IPS DF 4.7 (cell line): ENCODE results near the gene SERPINA4.

Experiments
- DNase-seq: peaks from one replicate; pipeline ENCODE4 v3.0.0-alpha.2; 2013; ENCODE audit warnings: low spot score; ENCODE audit errors: extremely low read depth

Gene SERPINA4

DNA sequence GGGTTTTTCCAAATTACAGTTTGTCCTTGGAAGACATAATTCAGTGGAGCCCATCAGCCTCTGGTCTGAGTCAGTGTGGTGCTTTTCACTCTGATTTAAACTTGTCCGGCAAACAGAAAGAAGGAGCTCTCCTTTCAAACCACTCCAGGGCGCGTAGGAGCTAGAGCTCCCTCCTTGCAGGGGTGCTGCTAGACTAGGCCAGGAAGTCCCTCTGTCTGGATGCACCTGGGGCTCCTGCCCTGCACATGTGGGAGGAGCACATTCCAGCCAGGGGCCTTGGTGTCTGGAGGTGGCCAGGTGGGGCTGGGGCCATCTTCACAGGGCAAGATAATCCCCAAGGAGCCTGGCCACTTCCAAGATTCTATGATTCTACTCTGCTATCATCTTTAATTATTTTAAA is 54.0 kb downstream of the SERPINA4 start:
- DNase-seq: no peak

DNA sequence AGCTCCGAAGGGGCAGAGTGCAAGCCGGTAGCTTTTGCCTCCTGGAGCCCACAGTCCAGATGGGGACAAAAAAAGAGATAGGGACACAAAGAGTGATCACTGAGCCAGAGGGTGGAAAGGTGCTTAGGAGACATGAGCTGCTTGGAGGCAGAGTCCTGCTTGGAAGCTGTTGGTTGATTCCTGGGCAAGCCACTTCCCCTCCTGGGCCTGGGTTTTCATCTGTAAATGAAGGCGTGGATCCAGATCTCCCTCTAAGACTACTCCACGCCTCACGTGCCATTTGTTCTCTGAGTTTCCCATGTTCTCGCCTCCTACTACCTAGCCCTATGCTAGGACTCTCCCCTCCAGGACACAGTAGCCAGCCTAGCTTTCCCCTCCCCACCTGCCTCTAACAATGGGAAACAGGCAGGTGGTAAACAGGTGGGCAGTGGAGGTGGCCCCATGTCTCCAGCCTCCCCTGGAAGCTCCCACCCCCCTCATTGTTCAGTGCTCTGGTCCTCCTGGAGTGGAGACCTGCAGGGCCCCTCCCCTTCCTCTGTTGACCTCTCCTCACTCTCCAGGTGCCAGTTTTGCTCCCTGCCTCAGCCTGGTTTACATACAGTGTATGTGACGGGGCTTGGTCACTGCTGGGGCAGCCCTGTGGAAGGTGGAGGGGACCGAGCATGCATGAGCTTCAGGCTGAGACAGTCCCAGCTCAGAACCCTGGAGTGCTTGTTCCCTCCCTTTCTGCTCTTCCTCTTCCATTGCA is 54.8 kb downstream of the SERPINA4 start:
- no peak for DNase-seq

DNA sequence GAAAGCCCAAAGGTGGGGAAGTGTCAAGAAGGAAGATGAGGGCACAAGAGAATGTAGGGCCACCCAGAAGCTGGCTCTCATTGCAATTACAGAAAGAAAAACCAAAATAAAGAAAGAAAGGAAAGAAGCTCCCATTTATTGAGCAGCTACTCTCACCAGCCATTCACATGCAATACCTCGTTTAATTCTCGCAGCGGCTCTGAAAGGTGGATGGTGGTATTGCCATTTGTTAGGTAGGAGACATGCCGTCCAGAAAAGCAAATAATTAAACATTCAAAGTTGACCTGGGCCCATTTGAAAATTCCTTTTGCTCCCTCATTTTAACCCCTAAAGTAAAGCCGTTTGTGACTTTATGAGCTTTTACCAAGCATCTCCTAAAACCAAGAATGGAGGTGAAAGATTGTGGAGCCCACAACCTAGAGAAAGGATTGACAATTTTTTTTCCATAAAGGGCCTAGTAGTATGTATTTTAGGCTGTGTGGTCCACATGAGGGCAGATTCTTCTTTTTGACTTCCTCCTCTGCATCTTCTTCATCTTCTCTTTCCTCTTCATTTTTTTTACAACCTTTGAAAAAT is 56.2 kb downstream of the SERPINA4 start:
- DNase-seq: no peak

DNA sequence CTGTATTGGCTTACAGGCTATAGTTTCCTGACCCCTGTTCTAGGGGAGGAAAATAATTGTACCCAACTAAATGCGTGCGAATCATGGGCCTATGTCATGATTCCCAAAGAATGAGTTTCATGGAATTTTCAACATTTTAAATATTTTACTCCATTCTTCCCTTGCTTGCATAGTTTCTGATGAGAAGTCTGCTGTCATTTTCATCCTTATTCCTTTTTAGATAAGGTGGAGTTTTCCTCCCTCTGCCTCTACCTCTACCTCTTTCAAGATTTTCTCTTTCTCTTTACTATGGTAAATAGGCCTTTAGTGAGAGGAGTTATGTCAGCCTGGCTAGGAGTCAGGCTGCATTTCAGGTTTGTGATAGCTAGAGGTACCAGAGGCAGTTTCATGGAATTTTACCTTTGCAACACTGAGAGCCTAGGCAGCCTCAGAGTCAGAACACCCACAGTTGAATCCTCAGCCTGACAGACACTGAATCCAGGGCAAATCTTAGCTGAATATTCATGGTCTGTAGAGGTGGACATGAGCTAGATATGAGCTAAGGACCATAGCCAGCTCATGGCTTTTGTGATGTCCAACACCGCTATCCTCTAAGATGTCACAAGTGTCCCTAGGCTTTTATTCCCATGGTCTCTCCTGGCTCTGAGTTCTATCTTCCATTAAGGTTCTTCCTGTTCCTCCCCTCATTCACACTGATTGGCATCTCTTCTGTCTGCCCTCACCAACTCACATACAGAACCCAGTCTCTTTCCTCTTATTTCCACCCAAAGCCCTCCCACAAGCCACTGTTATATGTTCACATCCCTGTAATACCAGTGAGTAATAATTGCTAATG is 57.0 kb downstream of the SERPINA4 start:
- no peak for DNase-seq

- DNase-seq: no peak
These were observed 58.1 kb downstream of the SERPINA4 start for GRCh38 chr14:94619297-94619696.
